Type B pancreatic cell (in vitro differentiated cells): ENCODE data around the gene TEAD2. TPM values are rescaled to one million over a fixed set of nuclear protein-coding genes. Genes with fewer than 3 reads are reported as not detected.
A peak's percentile ranks its signal among the peaks of the same experiment; 100 is the strongest.
"Not testable (repeated sequence)": the region's sequence is repeated elsewhere in the genome, so short reads cannot be mapped to it uniquely, and the experiment has no call there.

ENCODE experiments used
- DNase-seq: peaks from one replicate; pipeline ENCODE4 v3.0.0; 2021; ENCODE audit warnings: mixed read lengths; ENCODE audit not compliant: unreplicated experiment; ENCODE audit errors: extremely low spot score
- H3K27ac Mint-ChIP-seq: 2 replicates; pipeline ENCODE4 v1.8.0; 2021; ENCODE audit warnings: mild to moderate bottlenecking, mixed read lengths
- H3K27me3 Mint-ChIP-seq: 2 replicates; pipeline ENCODE4 v1.8.0; 2021; ENCODE audit warnings: mixed read lengths
- H3K36me3 Mint-ChIP-seq: 2 replicates; pipeline ENCODE4 v1.8.0; 2021; ENCODE audit warnings: mixed read lengths
- H3K4me1 Mint-ChIP-seq: one replicate; pipeline ENCODE4 v1.8.0; 2021; ENCODE audit warnings: mixed read lengths; ENCODE audit not compliant: unreplicated experiment
- H3K4me3 Mint-ChIP-seq: 2 replicates; pipeline ENCODE4 v1.8.0; 2021; ENCODE audit warnings: mild to moderate bottlenecking, mixed read lengths
- H3K9me3 Mint-ChIP-seq: 2 replicates; pipeline ENCODE4 v1.8.0; 2021; ENCODE audit warnings: mixed read lengths
- CTCF ChIP-seq: fragments of 200-600 bp; sonication (generic); conservative IDR thresholded peaks from 2 replicates; pipeline ENCODE4 v1.5.0; 2021; ENCODE audit warnings: antibody characterized with exemption, mild to moderate bottlenecking
- total RNA-seq: library from RNA; stranded (reverse); gene quantifications from 2 replicates; pipeline ENCODE4 v1.2.1, GENCODE V29; 2021; ENCODE audit warnings: low replicate concordance

TEAD2 gene
- total RNA-seq, 1 donor from 2014 or later = 116 TPM

GRCh38 chr19:49316284-49316683 lies 45.9 kb downstream of the TEAD2 start:
- no peak overlapping the region for H3K4me3 Mint-ChIP-seq
- no peak overlapping the region for H3K27ac Mint-ChIP-seq
- DNase-seq = no peak
- peaks cover 4% of the 10 kb centered on the region for H3K9me3 Mint-ChIP-seq
- peaks cover 8% of the 10 kb centered on the region for H3K4me1 Mint-ChIP-seq
- H3K27me3 Mint-ChIP-seq = no peaks in the 10 kb centered on the region
- no peak for TF ChIP-seq CTCF
- H3K36me3 Mint-ChIP-seq = peaks cover 23% of the 10 kb centered on the region

- Mint-ChIP-seq H3K9me3 (peaks cover 4% of the 10 kb centered on the region), H3K27me3 (no peaks in the 10 kb centered on the region), H3K27ac (no peak overlapping the region), H3K4me1 (peaks cover 8% of the 10 kb centered on the region), H3K36me3 (peaks cover 19% of the 10 kb centered on the region), H3K4me3 (no peak overlapping the region)
- DNase-seq = no peak
- no peak for TF ChIP-seq CTCF
Measured at GRCh38 chr19:49315111-49315510, 47.1 kb downstream of the TEAD2 start.

- no peaks in the 10 kb centered on the region for H3K9me3 Mint-ChIP-seq
- no peaks in the 10 kb centered on the region for H3K27me3 Mint-ChIP-seq
- no peak for DNase-seq
- H3K4me1 Mint-ChIP-seq = no peaks in the 10 kb centered on the region
- no peak overlapping the region for H3K27ac Mint-ChIP-seq
- H3K36me3 Mint-ChIP-seq = peaks cover 9% of the 10 kb centered on the region
- no peak overlapping the region for H3K4me3 Mint-ChIP-seq
- TF ChIP-seq CTCF = no peak
Measured at GRCh38 chr19:49309087-49309486, 53.1 kb downstream of the TEAD2 start.

GRCh38 chr19:49306734-49307133 lies 55.5 kb downstream of the TEAD2 start:
- not testable (repeated sequence) for H3K36me3 Mint-ChIP-seq

GRCh38 chr19:49301866-49302252 lies 60.4 kb downstream of the TEAD2 start:
- Mint-ChIP-seq H3K36me3 (no peaks in the 10 kb centered on the region), H3K4me1 (no peaks in the 10 kb centered on the region), H3K27ac (no peak overlapping the region), H3K9me3 (peaks cover 6% of the 10 kb centered on the region), H3K27me3 (no peaks in the 10 kb centered on the region), H3K4me3 (no peak overlapping the region)
- no peak for TF ChIP-seq CTCF
- DNase-seq = no peak

More at GRCh38 chr19:49306734-49307133, 55.5 kb downstream of the TEAD2 start:
- not testable (repeated sequence) for H3K27me3 Mint-ChIP-seq, H3K4me3 Mint-ChIP-seq, H3K27ac Mint-ChIP-seq, H3K9me3 Mint-ChIP-seq, H3K4me1 Mint-ChIP-seq, DNase-seq

- Mint-ChIP-seq H3K27me3 (no peaks in the 10 kb centered on the region), H3K9me3 (peaks cover 6% of the 10 kb centered on the region), H3K4me1 (no peaks in the 10 kb centered on the region), H3K4me3 (no peak overlapping the region), H3K36me3 (no peaks in the 10 kb centered on the region), H3K27ac (no peak overlapping the region)
- DNase-seq = peak; percentile 78
- TF ChIP-seq CTCF = peak; percentile 92
Measured at GRCh38 chr19:49301165-49301865, 60.9 kb downstream of the TEAD2 start.

GRCh38 chr19:49298653-49299052 lies 63.6 kb downstream of the TEAD2 start:
- not testable (repeated sequence) for H3K4me1 Mint-ChIP-seq, H3K27ac Mint-ChIP-seq, H3K36me3 Mint-ChIP-seq, DNase-seq, H3K4me3 Mint-ChIP-seq, H3K27me3 Mint-ChIP-seq, H3K9me3 Mint-ChIP-seq
